Body of pancreas (tissue), 4 donors: ENCODE data around the gene ETFBKMT. TPM values are rescaled to one million over a fixed set of nuclear protein-coding genes. Genes with fewer than 3 reads are reported as not detected.
"Not testable (repeated sequence)": the region's sequence is repeated elsewhere in the genome, so short reads cannot be mapped to it uniquely, and the experiment has no call there.

Experiments used
- ATAC-seq: fragments of 150-250 bp; one replicate; pipeline ENCODE4 v1.9.1; 2016
- DNase-seq, 4 donors: peaks; one replicate each; pipeline ENCODE4 v3.0.0-alpha.2; 2019
- H3K27ac ChIP-seq, 4 donors: fragments of 200-600 bp; sonication (generic); 1 replicate in 3 of 4; 2 replicates in 1 of 4; pipeline versions ENCODE4 v1.5.1 to v1.6.1; 2016 to 2019; ENCODE audit warnings: mild to moderate bottlenecking in 1 of 4, mixed read lengths in 1 of 4, moderate library complexity in 1 of 4
- H3K27me3 ChIP-seq, 2 donors: fragments of 200-600 bp; sonication (generic); one replicate each; pipeline ENCODE4 v1.6.0; 2016; ENCODE audit warnings: mild to moderate bottlenecking in 1 of 2
- H3K36me3 ChIP-seq, 2 donors: fragments of 200-600 bp; sonication (generic); replicated peaks in 1 of 2; 2 replicates each; pipeline ENCODE4 v1.5.1; 2016; ENCODE audit warnings: low read depth in 2 of 2; ENCODE audit not compliant: insufficient read depth in 1 of 2
- H3K4me1 ChIP-seq: fragments of 200-600 bp; sonication (generic); one replicate; pipeline ENCODE4 v1.6.0; 2016
- H3K4me3 ChIP-seq, 2 donors: fragments of 200-600 bp; sonication (generic); 1 replicate in 1 of 2; 2 replicates in 1 of 2; pipeline ENCODE4 v1.5.1; 2016 to 2019
- H3K9me3 ChIP-seq, 3 donors: fragments of 200-600 bp; sonication (generic); 1 replicate in 2 of 3; 2 replicates in 1 of 3; pipeline ENCODE4 v1.5.1; 2016
- CTCF ChIP-seq, 7 experiments: fragments of 450-650 bp in 4 of 7; fragments of 200-600 bp in 3 of 7; sonication (generic) in 3 of 7; IDR thresholded peaks; one replicate each; pipeline ENCODE4 v1.5.1; 2016 to 2019; ENCODE audit warnings: antibody characterized with exemption in 7 of 7
- POLR2A ChIP-seq, 3 donors: fragments of 450-650 bp; IDR thresholded peaks; one replicate each; pipeline ENCODE4 v1.6.1; 2016; ENCODE audit warnings: antibody characterized with exemption in 3 of 3, mild to moderate bottlenecking in 2 of 3
- WGBS, 2 donors: methylation state at CpG; one replicate each; pipeline ENCODE4 v1.1.5; 2017; 5-methylcytosine and 5-hydroxymethylcytosine counted together
- intact Hi-C: fragments of 100-400 bp; cut with DNase I; formaldehyde crosslinking; loops from one replicate; pipeline ENCODE4 v1.15.1; 2023
- total RNA-seq, 2 donors: library from RNA; depleted of rRNA; stranded (reverse); fragments of >200 nt; gene quantifications; one replicate each; pipeline ENCODE4 v1.1.0, GENCODE V29; 2016

The ETFBKMT gene
- total RNA-seq, 2 donors from 2014 or later, result 2.9 to 4.9 TPM

GRCh38 chr12:31672521-31672920 lies 13.0 kb downstream of the ETFBKMT start:
- Histone ChIP-seq H3K9me3 (peaks cover 0 to 8% (median 0%) of the 10 kb centered on the region in 3 donors), H3K36me3 (no peaks in the 10 kb centered on the region), H3K4me3 (no peak overlapping the region), H3K27me3 (no peaks in the 10 kb centered on the region), H3K4me1 (no peaks in the 10 kb centered on the region), H3K27ac (no peak overlapping the region)
- no peak for ATAC-seq
- intact Hi-C loops, result no loop called here
- DNase-seq, result no peak
- TF ChIP-seq POLR2A (IDR thresholded peaks at IDR 0.05), result no peak
- TF ChIP-seq CTCF (IDR thresholded peaks at IDR 0.05), result no peak
- 77 to 79% methylated on average over 4 of the region's 4 CpGs for WGBS, 2 donors

- intact Hi-C loops, result no loop called here
- WGBS, 2 donors, result 66 to 67% methylated on average over 10 of the region's 10 CpGs
- ATAC-seq, result peak; percentile 56
- Histone ChIP-seq H3K4me3 (no peak overlapping the region), H3K27me3 (no peaks in the 10 kb centered on the region), H3K9me3 (peaks cover 0 to 15% (median 0%) of the 10 kb centered on the region in 3 donors), H3K36me3 (no peaks in the 10 kb centered on the region), H3K27ac (no peak overlapping the region), H3K4me1 (no peaks in the 10 kb centered on the region)
- DNase-seq, result peak; percentile 41 to 72 (median 44)
- TF ChIP-seq CTCF (IDR thresholded peaks at IDR 0.05) (peak; percentile 23 to 74 (median 62)), POLR2A (IDR thresholded peaks at IDR 0.05) (no peak)
Measured at GRCh38 chr12:31682136-31682962, 22.9 kb downstream of the ETFBKMT start.

- DNase-seq (no peak), ATAC-seq (no peak)
- H3K27ac ChIP-seq, result no peak overlapping the region
- peaks cover 0 to 15% (median 0%) of the 10 kb centered on the region in 3 donors for H3K9me3 ChIP-seq
- peaks cover 0 to 1% of the 10 kb centered on the region in 2 donors for H3K36me3 ChIP-seq
- H3K27me3 ChIP-seq, result no peaks in the 10 kb centered on the region
- no peak for TF ChIP-seq CTCF (IDR thresholded peaks at IDR 0.05)
- no peak for TF ChIP-seq POLR2A (IDR thresholded peaks at IDR 0.05)
- no peaks in the 10 kb centered on the region for H3K4me1 ChIP-seq
- H3K4me3 ChIP-seq, result no peak overlapping the region
- 76 to 82% methylated on average over 3 of the region's 3 CpGs for WGBS, 2 donors
- intact Hi-C loops, result no loop called here
Measured at GRCh38 chr12:31685801-31686200, 26.3 kb downstream of the ETFBKMT start.

GRCh38 chr12:31687101-31687527 lies 27.6 kb downstream of the ETFBKMT start:
- no peak overlapping the region for H3K4me3 ChIP-seq
- H3K27ac ChIP-seq, result no peak overlapping the region
- intact Hi-C loops, result no loop called here
- DNase-seq (peak in 1 of 4 donors; percentile 4), ATAC-seq (no peak)
- H3K36me3 ChIP-seq, result peaks cover 0 to 1% of the 10 kb centered on the region in 2 donors
- TF ChIP-seq POLR2A (IDR thresholded peaks at IDR 0.05) (no peak), CTCF (IDR thresholded peaks at IDR 0.05) (no peak)
- peaks cover 0 to 15% (median 0%) of the 10 kb centered on the region in 3 donors for H3K9me3 ChIP-seq
- no peaks in the 10 kb centered on the region for H3K4me1 ChIP-seq
- H3K27me3 ChIP-seq, result no peaks in the 10 kb centered on the region
- 83 to 86% methylated on average over 3 of the region's 3 CpGs for WGBS, 2 donors

GRCh38 chr12:31689921-31690320 lies 30.4 kb downstream of the ETFBKMT start:
- H3K27me3 ChIP-seq, intact Hi-C loops, H3K4me3 ChIP-seq, H3K27ac ChIP-seq, H3K36me3 ChIP-seq, H3K4me1 ChIP-seq, H3K9me3 ChIP-seq, ATAC-seq, DNase-seq: not testable (repeated sequence)
- 92 to 94% methylated on average over 3 of the region's 3 CpGs for WGBS, 2 donors
